H54 (cell line): Measurements from ENCODE around the gene YPEL2.
"Not testable (repeated sequence)": the region's sequence is repeated elsewhere in the genome, so short reads cannot be mapped to it uniquely, and the experiment has no call there.

ENCODE experiments used
- DNase-seq: peaks from one replicate; pipeline ENCODE4 v3.0.0; 2011; ENCODE audit warnings: low spot score, mixed read lengths; ENCODE audit not compliant: insufficient read length
- FAIRE-seq: peaks from 3 replicates; lab custom pipeline; 2011; peaks lifted over from hg19 to GRCh38; lab: Jason Lieb, UNC
- POLR2A ChIP-seq: IDR thresholded peaks from 2 replicates; pipeline ENCODE4 v1.6.1; 2011; ENCODE audit warnings: low read depth, mild to moderate bottlenecking, low read length

Gene YPEL2

DNA sequence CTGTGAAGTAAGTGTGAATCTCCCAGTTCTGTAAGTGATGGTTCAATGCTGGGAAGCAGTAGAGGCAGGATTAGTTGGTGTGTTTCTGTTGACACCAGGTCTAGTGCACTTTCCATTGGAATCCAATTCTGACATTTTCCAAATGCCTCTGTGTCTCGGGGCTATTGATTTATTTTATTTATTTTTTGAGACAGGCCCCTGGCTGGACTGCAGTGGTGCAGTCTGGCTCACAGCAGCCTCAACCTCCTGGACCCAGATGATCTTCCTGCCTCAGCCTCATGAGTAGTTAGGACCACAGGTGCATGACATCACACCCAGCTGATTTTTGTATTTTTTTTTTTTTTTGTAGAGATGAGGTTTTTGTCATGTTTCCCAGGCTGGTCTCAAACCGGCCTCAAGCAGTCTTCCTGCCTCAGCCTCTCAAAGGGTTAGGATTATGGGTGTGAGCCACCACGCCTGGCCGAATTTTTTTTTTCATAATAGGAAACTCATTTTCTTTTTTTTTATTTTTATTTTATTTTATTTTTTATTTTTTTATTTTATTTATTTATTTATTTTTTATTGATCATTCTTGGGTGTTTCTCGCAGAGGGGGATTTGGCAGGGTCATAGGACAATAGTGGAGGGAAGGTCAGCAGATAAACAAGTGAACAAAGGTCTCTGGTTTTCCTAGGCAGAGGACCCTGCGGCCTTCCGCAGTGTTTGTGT, 61.7 kb downstream of the YPEL2 start:
- TF ChIP-seq POLR2A = no peak
- DNase-seq = no peak
- FAIRE-seq = no peak

DNA sequence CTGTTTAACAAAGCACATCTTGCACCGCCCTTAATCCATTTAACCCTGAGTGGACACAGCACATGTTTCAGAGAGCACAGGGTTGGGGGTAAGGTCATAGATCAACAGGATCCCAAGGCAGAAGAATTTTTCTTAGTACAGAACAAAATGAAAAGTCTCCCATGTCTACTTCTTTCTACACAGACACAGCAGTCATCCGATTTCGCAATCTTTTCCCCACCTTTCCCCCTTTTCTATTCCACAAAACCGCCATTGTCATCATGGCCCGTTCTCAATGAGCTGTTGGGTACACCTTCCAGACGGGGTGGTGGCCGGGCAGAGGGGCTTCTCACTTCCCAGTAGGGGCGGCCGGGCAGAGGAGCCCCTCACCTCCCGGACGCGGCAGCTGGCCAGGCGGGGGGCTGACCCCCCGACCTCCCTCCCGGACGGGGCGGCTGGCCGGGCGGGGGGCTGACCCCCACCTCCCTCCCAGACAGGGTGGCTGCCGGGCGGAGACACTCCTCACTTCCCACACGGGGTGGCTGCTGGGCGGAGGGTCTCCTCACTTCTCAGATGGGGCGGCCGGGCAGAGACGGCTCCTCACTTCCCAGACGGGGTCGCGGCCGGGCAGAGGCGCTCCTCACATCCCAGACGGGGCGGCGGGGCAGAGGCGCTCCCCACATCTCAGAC, 62.4 kb downstream of the YPEL2 start:
- not testable (repeated sequence) for DNase-seq, FAIRE-seq

DNA sequence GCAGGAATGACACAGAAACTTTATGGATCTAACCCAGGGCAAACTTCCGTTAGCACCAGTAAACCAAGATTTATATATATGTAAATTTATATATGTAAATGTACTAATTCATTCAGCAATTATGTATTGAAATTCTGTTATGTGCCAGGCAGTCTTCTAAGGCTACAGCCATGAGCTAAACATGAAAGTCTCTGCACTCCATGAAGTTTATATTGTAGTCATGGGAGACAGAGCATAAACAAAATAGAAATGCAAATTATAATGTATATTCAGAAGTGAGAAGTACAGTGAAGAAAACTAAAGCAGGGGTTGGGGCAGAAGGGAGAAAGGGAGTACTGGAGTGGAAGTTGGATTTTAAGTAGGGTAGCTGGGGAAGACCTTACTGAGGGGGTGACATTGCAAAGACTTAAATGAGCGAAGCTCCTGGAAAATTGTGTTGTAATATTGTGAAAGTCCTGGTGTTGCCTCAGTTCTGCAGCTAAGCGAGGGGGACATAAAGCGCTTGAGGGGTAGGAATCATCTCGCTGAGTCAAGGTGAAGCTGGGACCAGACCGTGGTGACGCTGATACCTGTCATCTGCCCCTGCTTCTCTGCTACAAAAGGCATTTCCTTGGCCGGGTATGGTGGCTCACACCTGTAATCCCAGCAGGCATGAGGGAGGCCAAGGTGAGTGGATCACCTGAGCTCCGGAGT, 64.8 kb downstream of the YPEL2 start:
- TF ChIP-seq POLR2A = no peak
- no peak for DNase-seq
- FAIRE-seq = no peak

DNA sequence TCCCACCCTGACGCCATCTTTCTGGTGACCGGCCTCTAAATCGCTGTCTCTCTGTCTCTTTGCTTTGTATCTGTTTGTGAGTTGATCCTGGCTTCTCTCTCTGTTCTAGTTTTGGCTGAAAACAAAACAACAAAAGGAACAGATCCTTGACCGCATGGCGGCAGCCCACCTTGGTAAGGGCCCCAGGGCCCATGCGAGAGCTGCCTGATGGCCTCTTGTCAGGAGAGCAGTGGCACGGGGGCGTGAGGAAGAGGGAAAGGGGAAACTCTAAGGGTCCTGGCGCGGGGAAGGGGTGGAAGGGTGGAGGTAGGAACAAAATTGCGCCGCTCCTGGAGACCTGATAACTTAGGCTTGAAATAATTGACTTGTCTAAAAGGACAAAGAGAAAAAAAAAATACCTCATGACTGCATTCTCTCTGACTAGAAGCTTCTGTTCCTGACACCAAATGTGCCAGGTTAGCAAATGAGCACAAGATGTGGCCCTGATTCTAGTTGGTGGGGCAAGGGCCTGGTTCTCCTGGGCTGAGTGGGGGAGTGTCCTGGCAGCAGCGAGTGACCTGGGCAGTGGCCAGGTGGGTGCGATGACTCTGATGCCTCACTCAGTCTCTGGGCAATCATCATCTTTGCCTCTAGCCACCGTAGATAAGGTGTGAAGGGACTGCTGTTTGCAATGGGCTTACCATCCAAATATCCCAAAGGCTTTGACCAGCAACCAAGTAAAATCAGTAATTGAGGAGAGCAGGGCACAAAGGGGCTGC, 66.0 kb downstream of the YPEL2 start:
- TF ChIP-seq POLR2A = no peak
- DNase-seq (no peak), FAIRE-seq (no peak)

DNA sequence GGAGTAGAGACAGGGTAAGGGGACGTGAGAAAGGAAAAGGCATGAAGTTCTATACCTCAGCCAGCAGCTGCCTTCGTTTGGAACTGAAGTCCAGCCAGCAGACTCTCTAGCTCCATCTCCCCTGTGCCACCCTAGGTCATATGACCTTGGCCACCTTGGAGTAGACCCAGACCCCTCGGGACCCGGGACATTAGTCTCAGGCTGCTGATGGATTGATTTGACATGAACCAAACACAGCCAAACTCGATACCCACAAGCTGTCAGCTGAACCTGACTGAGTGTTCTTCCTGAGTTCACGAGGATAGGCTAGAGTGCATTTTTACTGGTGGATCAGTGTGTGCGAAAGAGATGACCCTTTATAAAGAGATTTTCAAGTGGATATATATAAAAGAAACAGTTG, 68.5 kb downstream of the YPEL2 start:
- FAIRE-seq (no peak), DNase-seq (no peak)
- no peak for TF ChIP-seq POLR2A

DNA sequence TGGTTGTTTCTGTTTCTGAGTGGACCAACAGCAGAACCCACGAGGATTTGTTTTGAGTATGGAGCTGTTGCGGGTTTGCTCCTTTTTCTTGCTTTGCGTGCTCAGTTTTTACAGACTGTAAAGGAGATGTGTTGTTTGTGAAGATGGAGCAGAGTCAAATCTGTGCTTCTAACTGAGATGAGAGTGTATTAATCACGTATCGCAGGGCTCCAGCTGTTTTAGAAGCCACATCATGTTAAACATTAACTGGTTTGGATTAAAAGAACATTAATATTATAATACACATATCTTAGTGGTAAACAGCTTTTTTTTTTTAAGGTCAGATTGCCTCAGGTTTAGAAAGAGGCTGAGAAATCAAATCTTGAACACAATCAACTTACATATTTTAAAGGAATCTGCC, 69.4 kb downstream of the YPEL2 start:
- TF ChIP-seq POLR2A = no peak
- DNase-seq = no peak
- no peak for FAIRE-seq

DNA sequence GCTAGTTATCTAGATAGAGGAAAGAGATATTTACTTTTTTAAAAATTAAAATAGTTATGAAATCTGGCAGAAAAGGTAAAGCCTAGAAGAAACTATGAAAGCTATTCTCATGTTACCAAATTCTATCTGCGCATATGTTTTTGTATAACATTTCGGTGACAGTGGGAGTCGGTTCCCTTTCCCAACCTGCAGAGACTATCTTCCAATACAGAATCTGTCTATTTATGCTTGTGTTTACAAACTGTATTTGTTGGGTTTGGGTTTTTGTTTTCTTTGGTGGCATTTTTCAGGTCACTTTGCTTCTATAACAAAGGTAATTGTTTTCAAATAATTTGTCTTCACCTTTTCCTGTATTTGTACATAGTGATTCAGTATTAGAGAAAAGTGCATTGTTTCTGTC, 69.8 kb downstream of the YPEL2 start:
- DNase-seq = no peak
- no peak for TF ChIP-seq POLR2A
- no peak for FAIRE-seq

DNA sequence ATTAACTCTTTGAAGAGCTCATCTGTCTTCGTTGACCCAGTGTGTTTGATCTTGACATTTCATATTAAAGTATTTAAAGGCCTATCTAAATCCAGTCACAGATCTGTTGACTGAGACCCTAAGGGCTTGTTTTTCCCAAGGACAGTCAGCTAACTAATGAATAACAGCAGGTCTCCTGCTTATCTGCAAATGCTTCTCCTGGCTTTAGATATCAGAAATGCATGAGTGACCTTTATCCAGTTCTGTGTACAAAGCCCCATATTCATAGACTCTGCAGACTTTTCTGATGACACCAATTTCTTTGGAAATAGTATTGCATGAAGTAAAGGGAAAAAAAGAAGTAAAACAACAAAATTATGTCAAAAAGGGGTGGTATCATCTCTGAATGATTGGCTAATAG, 70.3 kb downstream of the YPEL2 start:
- no peak for FAIRE-seq
- TF ChIP-seq POLR2A = no peak
- DNase-seq = no peak

DNA sequence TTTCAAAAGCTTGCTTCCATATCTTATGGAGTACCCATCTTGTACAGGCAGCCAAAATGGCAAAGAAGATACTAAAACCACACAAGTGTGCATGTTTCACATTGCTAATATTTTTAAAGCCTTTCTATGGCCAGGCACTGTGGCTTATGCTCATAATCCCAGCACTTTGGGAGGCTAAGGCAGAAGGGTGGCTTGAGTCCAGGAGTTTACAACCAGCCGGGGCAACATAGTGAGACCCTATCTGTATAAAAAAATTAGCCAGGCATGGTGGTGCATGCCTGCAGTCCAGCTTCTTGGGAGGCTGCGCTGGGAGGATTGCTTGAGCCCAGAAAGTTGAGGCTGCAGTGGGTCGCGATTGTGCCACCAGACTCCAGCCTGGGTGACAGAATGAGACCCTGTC, 71.3 kb downstream of the YPEL2 start:
- no peak for FAIRE-seq

DNA sequence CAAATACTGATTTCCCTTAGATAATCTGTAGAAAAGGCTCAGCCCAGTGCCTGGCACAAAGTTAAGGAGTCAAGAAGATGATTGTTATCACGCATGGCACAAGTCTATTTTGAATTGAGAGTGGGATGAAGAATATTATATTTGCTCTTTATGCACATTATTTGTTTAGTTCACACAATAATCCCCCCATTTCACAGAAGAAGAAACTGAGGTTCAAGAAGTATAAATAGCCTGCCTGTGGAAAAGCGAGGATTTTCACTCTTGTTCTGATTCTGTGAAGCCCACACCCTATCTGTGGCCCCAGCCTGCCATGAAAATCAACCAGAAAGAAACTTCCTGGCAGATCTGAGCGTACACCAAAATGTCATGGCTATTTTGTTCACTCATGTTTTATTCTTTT, 73.0 kb downstream of the YPEL2 start:
- DNase-seq (no peak), FAIRE-seq (no peak)
- no peak for TF ChIP-seq POLR2A

More for the DNA sequence above, 71.3 kb downstream of the YPEL2 start:
- TF ChIP-seq POLR2A = no peak
- DNase-seq = no peak

DNA sequence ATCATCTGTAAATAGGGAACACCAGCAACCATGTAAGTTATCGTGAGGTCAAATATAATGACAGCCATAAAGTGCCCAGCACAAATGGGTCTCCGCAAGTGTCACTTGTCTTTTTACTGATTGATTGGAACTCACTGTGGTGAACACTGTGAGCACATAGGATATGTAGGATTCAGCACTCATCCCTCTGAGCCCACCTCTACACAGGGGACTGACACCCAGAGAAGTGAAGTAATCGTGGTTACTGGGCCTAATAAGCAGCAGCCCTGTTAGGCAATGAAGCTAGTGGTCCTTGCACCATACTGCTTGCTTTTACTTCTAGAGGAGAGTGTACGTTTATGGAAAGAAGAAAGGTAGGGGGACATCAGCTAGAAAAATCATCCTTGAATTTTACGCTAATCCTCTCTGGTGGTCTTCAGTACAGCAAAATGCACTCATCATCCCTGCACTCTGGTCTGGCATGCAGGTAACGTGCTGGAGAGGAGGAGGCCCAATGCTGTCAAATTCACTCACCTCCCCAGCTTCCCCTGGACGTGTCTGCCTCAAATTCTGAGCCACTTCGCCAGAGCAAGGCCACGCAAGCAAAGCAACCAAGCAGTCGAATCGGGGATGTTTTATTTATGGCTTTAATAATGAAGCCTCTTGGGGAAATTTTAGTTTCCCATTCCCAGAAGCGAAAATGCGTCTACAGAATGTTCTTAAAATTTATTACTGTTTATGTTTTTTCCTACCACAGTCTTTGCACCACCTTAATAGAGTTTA, 74.7 kb downstream of the YPEL2 start:
- DNase-seq = no peak
- no peak for FAIRE-seq
- TF ChIP-seq POLR2A = no peak

DNA sequence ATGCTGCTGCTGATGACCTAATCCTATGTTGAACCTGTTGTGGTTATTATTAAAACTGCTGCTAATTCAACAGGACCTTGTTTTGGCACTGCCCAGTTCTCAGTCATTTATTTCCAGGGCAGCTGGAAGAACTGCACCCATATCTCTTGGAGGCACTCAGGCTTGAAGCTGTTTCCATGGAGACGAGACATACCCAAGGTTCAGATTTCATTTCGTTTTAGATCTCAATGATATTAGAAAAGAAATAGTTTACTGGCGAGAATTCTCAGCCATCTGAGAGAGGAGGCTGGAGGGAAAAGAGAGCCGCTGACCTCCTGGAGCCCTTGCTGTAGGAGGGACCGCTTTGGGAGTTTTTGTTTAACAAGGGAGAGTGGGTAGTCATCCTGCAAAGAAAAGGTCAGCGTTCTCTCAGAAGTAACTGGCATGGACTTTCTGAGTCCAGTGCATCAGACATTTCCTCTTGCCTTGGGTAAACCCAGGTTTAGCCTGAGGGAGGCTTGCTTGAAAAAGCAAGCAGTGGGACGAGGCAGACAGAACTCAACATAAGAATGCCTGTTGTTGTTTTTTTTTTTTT, 75.4 kb downstream of the YPEL2 start:
- DNase-seq = no peak
- FAIRE-seq = no peak
- no peak for TF ChIP-seq POLR2A
